ENCODE data around the gene RANBP1.

GRCh38 chr22:20140107-20140445 lies 24.2 kb downstream of the RANBP1 start:
- TF ChIP-seq CTCF (IDR thresholded peaks at IDR 0.05; ENCODE audit: borderline replicate concordance, extremely low read depth, low read length, poor library complexity, severe bottlenecking): no peak
- no peak for TF ChIP-seq EZH2 (IDR thresholded peaks at IDR 0.05; ENCODE audit: borderline replicate concordance, low read depth, low read length, severe bottlenecking)
